Ovary (tissue), 9 donors: ENCODE results near the gene VPS37B. TPM values are rescaled to one million over a fixed set of nuclear protein-coding genes. Genes with fewer than 3 reads are reported as not detected.
"Not testable (repeated sequence)": the region's sequence is repeated elsewhere in the genome, so short reads cannot be mapped to it uniquely, and the experiment has no call there.

ENCODE experiments used
- DNase-seq, 5 donors: peaks; one replicate each; pipeline ENCODE4 v3.0.0-alpha.2; 2019 to 2020
- H3K27ac ChIP-seq, 2 donors: fragments of 200-600 bp; one replicate each; pipeline versions ENCODE4 v1.5.1 to v1.8.0; 2019 to 2022
- H3K27me3 ChIP-seq: fragments of 200-600 bp; one replicate; pipeline ENCODE4 v1.8.0; 2022
- H3K36me3 ChIP-seq: fragments of 200-600 bp; sonication (generic); one replicate; pipeline ENCODE4 v1.5.1; 2019
- H3K4me1 ChIP-seq: one replicate; pipeline ENCODE4 v1.8.1; 2013; ENCODE audit warnings: mild to moderate bottlenecking, moderate library complexity; ENCODE audit not compliant: insufficient read depth
- H3K4me3 ChIP-seq: fragments of 200-600 bp; sonication (generic); one replicate; pipeline ENCODE4 v1.5.1; 2017
- H3K9me3 ChIP-seq, 2 donors: fragments of 200-600 bp in 1 of 2; sonication (generic) in 1 of 2; one replicate each; pipeline versions ENCODE4 v1.5.1 to v1.8.1; 2013 to 2019; ENCODE audit warnings: mild to moderate bottlenecking in 1 of 2, moderate library complexity in 1 of 2
- CTCF ChIP-seq, 3 donors: fragments of 450-650 bp in 2 of 3; fragments of 200-600 bp in 1 of 3; IDR thresholded peaks; one replicate each; pipeline versions ENCODE4 v1.5.1 to v1.8.0; 2016 to 2022; ENCODE audit warnings: antibody characterized with exemption in 3 of 3, mild to moderate bottlenecking in 1 of 3
- EP300 ChIP-seq: sonication (generic); formaldehyde crosslinking; IDR thresholded peaks from one replicate; pipeline ENCODE4 v1.6.1; 2017; ENCODE audit warnings: antibody characterized with exemption
- POLR2A ChIP-seq: fragments of 450-650 bp; IDR thresholded peaks from one replicate; pipeline ENCODE4 v1.6.1; 2017; ENCODE audit warnings: antibody characterized with exemption, mild to moderate bottlenecking, moderate library complexity
- WGBS, 3 donors: extraction: QIAGEN DNeasy Blood & Tissue Kit in 1 of 3; methylation state at CpG; one replicate each; pipeline versions ENCODE4 v1.1.5 to v1.1.7; 2013 to 2017; 5-methylcytosine and 5-hydroxymethylcytosine counted together
- intact Hi-C, 4 donors: fragments of 100-400 bp; cut with DNase I; formaldehyde crosslinking; loops; one replicate each; pipeline versions ENCODE4 v1.11.0 to v1.15.1; 2022 to 2023
- polyA plus RNA-seq, 2 donors: library from polyadenylated mRNA; stranded (reverse); fragments of 200-250 nt in 1 of 2; fragments of 350-450 nt in 1 of 2; fragmentation: Illumina TruSeq in 1 of 2; extraction: RNeasy Lipid Tissue Mini Kit (QIAGEN cat#74804) in 1 of 2; gene quantifications; one replicate each; pipeline ENCODE4 v1.2.3, GENCODE V29; 2013 to 2014
- total RNA-seq, 7 donors: library from RNA; depleted of rRNA in 2 of 7; stranded (reverse); fragments of >200 nt in 2 of 7; fragmentation: NEBNext Ultra II Directional in 3 of 7; extraction: Animal tissue kit (Norgen Biotek cat#: 25700) in 3 of 7; gene quantifications; one replicate each; pipeline versions ENCODE4 v1.1.0 to v1.2.4, GENCODE V29; 2016 to 2023
- donor health status: DM: no; HTN: no; CAD: no; lungs with moderate emphysema.
- donor health status: DM: no; HTN: no; CAD: no.
- donor health status: Bipolar disorder and iron deficiency.
- donor health status: DM: yes; HTN: yes; CAD: no.
- donor health status: DM: no; HTN: no; CAD: no.
- donor health status: DM: yes; HTN: yes; CAD: no.

VPS37B gene
- total and polyA plus RNA-seq, 9 donors, result 9.5 to 44.3 (median 12.1) TPM

GRCh38 chr12:122876731-122877130 lies 19.2 kb downstream of the VPS37B start:
- H3K4me1 ChIP-seq, result peaks cover 12% of the 10 kb centered on the region

GRCh38 chr12:122876281-122876680 lies 19.6 kb downstream of the VPS37B start:
- H3K27me3 ChIP-seq, DNase-seq, H3K36me3 ChIP-seq, H3K4me3 ChIP-seq, H3K27ac ChIP-seq, H3K9me3 ChIP-seq, intact Hi-C loops: not testable (repeated sequence)
- WGBS, 3 donors, result 83 to 86% (median 85%) methylated on average over 5 of the region's 5 CpGs
- H3K4me1 ChIP-seq, result peaks cover 14% of the 10 kb centered on the region

More at GRCh38 chr12:122876731-122877130, 19.2 kb downstream of the VPS37B start:
- peak in 1 of 5 donors; percentile 19 for DNase-seq
- no peak for TF ChIP-seq CTCF (IDR thresholded peaks at IDR 0.05)
- TF ChIP-seq EP300, result no peak
- no peak for TF ChIP-seq POLR2A
- intact Hi-C loops, result no loop called here
- H3K27me3 ChIP-seq, result no peaks in the 10 kb centered on the region
- no peaks in the 10 kb centered on the region for H3K36me3 ChIP-seq
- H3K27ac ChIP-seq, result no peak overlapping the region
- H3K9me3 ChIP-seq, result no peaks in the 10 kb centered on the region
- H3K4me3 ChIP-seq, result no peak overlapping the region
- WGBS, 3 donors, result 19 to 50% (median 24%) methylated on average over 3 of the region's 3 CpGs

- Histone ChIP-seq H3K27ac (no peak overlapping the region), H3K4me3 (no peak overlapping the region), H3K36me3 (no peaks in the 10 kb centered on the region), H3K27me3 (no peaks in the 10 kb centered on the region), H3K9me3 (no peaks in the 10 kb centered on the region), H3K4me1 (peaks cover 16% of the 10 kb centered on the region)
- TF ChIP-seq POLR2A (no peak), CTCF (IDR thresholded peaks at IDR 0.05) (no peak)
- intact Hi-C loops, result no loop called here
- 83 to 86% (median 85%) methylated on average over 7 of the region's 7 CpGs for WGBS, 3 donors
- DNase-seq, result no peak
Observed at GRCh38 chr12:122875590-122876220, 20.2 kb downstream of the VPS37B start.

GRCh38 chr12:122874081-122874480 lies 21.8 kb downstream of the VPS37B start:
- Histone ChIP-seq H3K4me1 (peaks cover 10% of the 10 kb centered on the region), H3K27me3 (no peaks in the 10 kb centered on the region), H3K27ac (no peak overlapping the region), H3K4me3 (no peak overlapping the region), H3K9me3 (no peaks in the 10 kb centered on the region), H3K36me3 (no peaks in the 10 kb centered on the region)
- peak in 1 of 5 donors; percentile 18 for DNase-seq
- TF ChIP-seq CTCF (IDR thresholded peaks at IDR 0.05), result no peak
- no peak for TF ChIP-seq EP300
- no peak for TF ChIP-seq POLR2A
- intact Hi-C loops, result no loop called here
- 89 to 92% (median 91%) methylated on average over 12 of the region's 12 CpGs for WGBS, 3 donors

- TF ChIP-seq CTCF (IDR thresholded peaks at IDR 0.05), result no peak
- no peak for TF ChIP-seq POLR2A
- no peak for TF ChIP-seq EP300
- no peaks in the 10 kb centered on the region for H3K36me3 ChIP-seq
- intact Hi-C loops, result no loop called here
- H3K9me3 ChIP-seq, result no peaks in the 10 kb centered on the region
- DNase-seq, result no peak
- H3K4me1 ChIP-seq, result peaks cover 10% of the 10 kb centered on the region
- H3K27me3 ChIP-seq, result no peaks in the 10 kb centered on the region
- WGBS, 3 donors, result 92 to 93% (median 93%) methylated on average over 4 of the region's 4 CpGs
- no peak overlapping the region for H3K27ac ChIP-seq
- H3K4me3 ChIP-seq, result no peak overlapping the region
Observed at GRCh38 chr12:122873540-122873939, 22.4 kb downstream of the VPS37B start.
